GM18526 (cell line): ENCODE results near the gene MIEF1.

Source experiments
- POLR2A ChIP-seq: IDR thresholded peaks from 3 replicates; pipeline ENCODE4 v1.6.1; 2011; ENCODE audit not compliant: insufficient read length; ENCODE audit errors: extremely low read depth

Gene MIEF1

GRCh38 chr22:39478441-39478850 lies 23.6 kb upstream of the MIEF1 start:
- TF ChIP-seq POLR2A, result no peak

GRCh38 chr22:39479254-39479653 lies 22.8 kb upstream of the MIEF1 start:
- no peak for TF ChIP-seq POLR2A

- no peak for TF ChIP-seq POLR2A
Measured at GRCh38 chr22:39480557-39480956, 21.5 kb upstream of the MIEF1 start.

GRCh38 chr22:39481054-39481453 lies 21.0 kb upstream of the MIEF1 start:
- no peak for TF ChIP-seq POLR2A

GRCh38 chr22:39481595-39481994 lies 20.5 kb upstream of the MIEF1 start:
- TF ChIP-seq POLR2A, result no peak

GRCh38 chr22:39482768-39483167 lies 19.3 kb upstream of the MIEF1 start:
- no peak for TF ChIP-seq POLR2A

GRCh38 chr22:39486951-39487825 lies 14.9 kb upstream of the MIEF1 start:
- no peak for TF ChIP-seq POLR2A

- no peak for TF ChIP-seq POLR2A
Measured at GRCh38 chr22:39487826-39488520, 14.1 kb upstream of the MIEF1 start.

GRCh38 chr22:39488563-39489083 lies 13.5 kb upstream of the MIEF1 start:
- no peak for TF ChIP-seq POLR2A

GRCh38 chr22:39489094-39490068 lies 12.7 kb upstream of the MIEF1 start:
- TF ChIP-seq POLR2A, result no peak

- no peak for TF ChIP-seq POLR2A
Measured at GRCh38 chr22:39490135-39490798, 11.8 kb upstream of the MIEF1 start.

- TF ChIP-seq POLR2A, result no peak
Measured at GRCh38 chr22:39490966-39491680, 11.0 kb upstream of the MIEF1 start.

- TF ChIP-seq POLR2A, result no peak
Measured at GRCh38 chr22:39491696-39492095, 10.4 kb upstream of the MIEF1 start.

GRCh38 chr22:39492186-39492585 lies 9.9 kb upstream of the MIEF1 start:
- no peak for TF ChIP-seq POLR2A

- TF ChIP-seq POLR2A, result no peak
Measured at GRCh38 chr22:39493759-39494158, 8.3 kb upstream of the MIEF1 start.
